ENCODE measurements around the gene CRHR2.

- TF ChIP-seq CTCF (IDR thresholded peaks at IDR 0.05): no peak
- TF ChIP-seq POLR2A (IDR thresholded peaks at IDR 0.05): no peak
Measured at GRCh38 chr7:30635798-30636197, 46.5 kb downstream of the CRHR2 start.
